ENCODE data around the gene MAGEB16.

GRCh38 chrX:35847736-35848135 lies 49.6 kb downstream of the MAGEB16 start:
- no peak for TF ChIP-seq POLR2A (IDR thresholded peaks at IDR 0.05; ENCODE audit: extremely low read depth, insufficient read length)
- TF ChIP-seq CTCF (IDR thresholded peaks at IDR 0.05; ENCODE audit: low read depth, low read length) = no peak
- no peak for TF ChIP-seq MAX (IDR thresholded peaks at IDR 0.05; ENCODE audit: low read depth, low read length)
